Hematopoietic multipotent progenitor cell treated with erythropoietin and hydrocortisone succinate and interleukin-3 and kit ligand, for 4 days (in vitro differentiated cells): ENCODE data around the gene KCNT2.
"Not testable (repeated sequence)": the region's sequence is repeated elsewhere in the genome, so short reads cannot be mapped to it uniquely, and the experiment has no call there.

ENCODE experiments used
- DNase-seq: peaks from one replicate; pipeline ENCODE4 v3.0.0-alpha.2; 2015

KCNT2 gene

DNA sequence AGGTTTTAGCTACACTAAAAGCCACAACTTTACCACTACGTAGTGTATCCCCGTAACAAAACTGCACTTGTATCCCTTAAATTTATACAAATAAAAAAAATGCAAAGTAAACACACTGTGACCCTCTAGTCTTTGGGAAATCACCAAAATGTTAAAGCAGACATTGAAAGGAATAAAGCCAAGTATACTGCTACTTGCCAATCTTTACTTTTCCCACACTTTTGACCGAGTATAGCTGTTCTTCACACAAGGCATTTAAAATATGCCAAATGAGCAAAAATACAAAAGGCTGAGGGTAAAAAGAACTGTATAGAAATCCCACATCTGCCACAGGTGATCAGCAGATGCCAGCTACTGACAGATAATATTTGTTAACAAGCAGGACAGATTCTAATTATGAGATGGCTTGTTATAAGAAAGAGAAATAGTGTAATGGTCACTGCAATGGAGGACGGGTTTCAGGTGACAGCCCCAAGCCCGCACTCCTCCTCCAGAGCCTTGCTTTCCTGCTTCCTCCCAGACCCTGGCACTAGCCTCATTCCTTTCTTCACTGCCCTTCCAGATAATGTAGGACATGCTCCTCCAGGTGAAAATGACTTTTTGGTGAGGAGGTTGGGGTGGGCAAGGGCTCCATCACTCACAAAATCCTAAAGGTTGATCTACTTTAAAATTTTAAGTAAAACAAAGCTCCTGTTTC, 18.1 kb downstream of the KCNT2 start:
- DNase-seq: no peak

DNA sequence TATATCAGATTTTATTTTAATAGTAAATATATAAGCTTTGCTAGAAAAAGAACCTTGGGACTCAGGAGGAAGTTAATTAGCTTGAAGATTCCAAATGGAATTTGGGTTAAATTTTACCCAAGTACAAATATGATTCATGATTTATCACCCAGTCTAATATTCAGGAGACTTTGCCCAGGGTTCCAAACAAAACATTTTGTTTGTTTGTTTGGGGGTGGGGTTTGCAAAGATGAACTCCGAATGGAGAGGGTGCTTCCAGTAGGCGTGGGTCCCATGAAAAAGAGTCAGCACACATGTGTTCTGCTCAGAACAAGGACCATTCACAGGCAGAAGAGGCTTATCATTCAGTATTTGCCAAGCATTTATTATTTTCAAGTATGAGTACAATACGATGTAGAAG, 23.5 kb downstream of the KCNT2 start:
- no peak for DNase-seq

GRCh38 chr1:196577386-196577785, 30.9 kb downstream of the KCNT2 start:
- DNase-seq: no peak

DNA sequence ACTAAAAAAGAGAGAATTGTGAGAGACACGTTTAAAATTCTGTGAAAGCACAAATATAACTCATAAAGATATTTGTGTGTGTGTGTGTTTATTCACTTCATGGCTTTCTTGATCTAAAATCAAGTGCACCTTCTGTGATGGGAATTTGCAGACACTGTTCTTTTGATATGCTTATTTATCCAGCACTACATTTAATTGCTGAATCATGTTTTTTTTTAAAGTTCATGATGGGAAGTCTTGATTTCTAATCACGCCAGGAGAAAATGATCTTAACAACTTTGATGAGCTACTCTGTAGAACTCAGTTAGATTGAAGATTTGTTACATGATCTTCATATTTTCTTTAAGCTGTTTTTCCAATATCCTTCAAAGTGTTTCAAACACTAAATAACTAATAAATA, 35.0 kb downstream of the KCNT2 start:
- no peak for DNase-seq

GRCh38 chr1:196567238-196567637, 41.0 kb downstream of the KCNT2 start:
- no peak for DNase-seq

GRCh38 chr1:196563768-196564167, 44.5 kb downstream of the KCNT2 start:
- DNase-seq: no peak

GRCh38 chr1:196559314-196559713, 48.9 kb downstream of the KCNT2 start:
- no peak for DNase-seq

DNA sequence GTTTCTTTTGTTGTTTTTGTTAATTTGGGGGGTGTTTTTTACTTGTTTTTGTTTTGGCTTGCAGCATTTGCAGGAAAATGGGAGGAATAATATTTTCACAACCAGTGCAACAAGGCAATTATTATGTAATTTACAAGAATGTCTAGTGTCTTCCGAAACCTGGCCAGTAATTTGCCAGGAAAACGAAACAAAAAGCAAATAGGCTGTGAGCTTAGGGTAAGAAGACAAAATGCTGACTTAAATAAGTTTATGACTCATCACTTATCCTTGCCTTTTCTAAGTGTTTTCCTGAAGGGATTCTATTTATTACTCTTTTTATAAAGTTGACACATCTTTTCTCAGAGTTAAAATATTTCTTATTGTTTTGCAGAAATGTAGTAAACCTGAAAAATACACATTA, 49.8 kb downstream of the KCNT2 start:
- DNase-seq: no peak

DNA sequence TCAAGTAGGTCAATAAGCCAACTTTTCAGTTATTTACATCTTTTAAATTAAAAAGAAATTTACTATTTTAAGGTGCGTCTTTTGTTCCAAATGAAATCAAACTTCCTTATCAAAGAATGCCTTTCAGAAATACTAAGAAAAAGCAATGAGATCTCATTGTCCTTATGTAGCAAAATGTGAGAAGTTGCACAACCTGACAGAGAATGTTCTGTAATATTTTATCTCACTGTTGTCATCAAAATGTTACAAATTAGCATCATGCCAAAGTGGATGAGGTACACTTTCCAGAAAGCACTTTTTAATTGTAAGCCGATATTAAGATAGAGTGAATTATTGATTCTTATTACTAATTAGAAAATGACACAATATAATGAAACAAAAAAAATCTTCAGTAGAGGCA, 50.4 kb downstream of the KCNT2 start:
- no peak for DNase-seq

DNA sequence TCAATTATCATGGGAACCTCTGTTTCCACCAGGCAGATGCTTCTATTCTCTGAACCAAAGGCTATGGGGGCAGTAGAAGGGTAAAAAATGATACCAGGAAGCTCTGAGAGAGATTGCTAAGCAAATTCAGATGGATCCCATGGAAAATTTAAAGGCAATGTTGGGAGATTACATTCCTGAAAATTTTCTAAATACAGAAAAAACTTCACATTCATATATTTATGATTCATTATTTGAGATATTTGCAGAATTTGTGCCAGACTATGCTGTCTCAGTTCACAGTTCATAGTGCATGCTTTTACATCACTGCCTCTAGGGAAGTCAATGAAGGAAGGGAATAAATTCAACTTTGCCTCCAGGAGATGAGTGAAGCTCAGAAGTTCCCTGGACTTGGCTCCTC, 57.5 kb downstream of the KCNT2 start:
- no peak for DNase-seq

- DNase-seq: peak; percentile 23
These were observed 61.7 kb downstream of the KCNT2 start for GRCh38 chr1:196546272-196547111.

- no peak for DNase-seq
These were observed 63.0 kb downstream of the KCNT2 start for GRCh38 chr1:196545222-196545621.

DNA sequence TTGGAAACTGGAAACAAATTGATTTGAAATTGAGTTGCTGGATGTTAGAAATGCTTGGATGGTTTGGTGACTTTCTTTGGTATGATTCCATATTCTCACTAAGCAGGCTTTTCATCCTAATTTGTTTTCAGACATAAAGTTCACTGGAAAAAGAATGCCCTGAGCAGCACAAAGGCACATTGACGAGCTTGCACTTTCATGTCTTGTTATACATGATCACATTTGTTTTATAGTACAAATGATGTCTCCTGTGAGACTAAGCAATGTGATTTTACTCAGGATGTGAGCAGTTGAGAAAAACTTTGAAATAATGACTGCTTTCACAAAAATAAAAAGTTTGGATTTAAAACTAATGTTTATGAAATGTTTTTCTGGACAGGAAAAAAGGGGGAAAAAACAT, 63.6 kb downstream of the KCNT2 start:
- DNase-seq: no peak

GRCh38 chr1:196543833-196544232, 64.4 kb downstream of the KCNT2 start:
- DNase-seq: no peak

DNA sequence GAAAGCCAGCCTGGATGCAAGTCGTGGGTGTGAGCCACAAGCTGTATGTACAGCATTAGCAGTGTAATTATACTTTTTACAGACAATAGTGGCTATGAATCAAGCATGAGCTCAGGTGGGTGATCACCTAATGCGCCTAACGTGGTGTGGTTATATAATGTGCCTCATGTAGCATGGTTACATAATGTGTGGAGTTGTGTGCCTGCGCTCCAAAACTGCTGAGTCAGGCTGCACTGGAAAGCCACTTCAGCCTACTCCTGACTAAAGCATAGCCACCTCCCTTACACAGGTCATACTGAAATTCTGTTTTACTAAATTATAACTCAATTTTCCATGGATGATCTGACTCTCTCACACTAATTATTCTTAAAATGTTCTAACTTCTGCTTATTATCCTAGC, 69.8 kb downstream of the KCNT2 start:
- DNase-seq: peak; percentile 43

- peak; percentile 50 for DNase-seq
These were observed 72.5 kb downstream of the KCNT2 start for GRCh38 chr1:196535727-196536126.

GRCh38 chr1:196531737-196532524, 76.3 kb downstream of the KCNT2 start:
- peak; percentile 7 for DNase-seq

DNA sequence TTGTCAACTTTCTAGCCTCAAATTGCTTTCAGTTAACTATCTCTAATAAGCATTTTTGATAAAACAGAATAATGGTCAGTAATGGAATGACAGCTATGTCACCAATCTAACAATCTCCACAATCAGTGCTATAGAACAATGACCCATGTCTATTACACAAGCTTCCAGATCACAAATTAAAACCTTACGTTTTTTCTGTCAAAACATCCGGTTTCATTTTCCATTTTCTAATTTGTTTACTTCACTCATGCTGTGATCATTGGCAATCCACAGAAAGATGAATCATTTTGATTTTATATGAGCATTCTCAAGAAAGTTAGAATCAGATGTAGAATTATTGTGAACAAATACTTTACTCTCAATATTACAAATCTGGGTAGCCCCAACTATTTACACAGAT, 80.3 kb downstream of the KCNT2 start:
- DNase-seq: no peak

DNA sequence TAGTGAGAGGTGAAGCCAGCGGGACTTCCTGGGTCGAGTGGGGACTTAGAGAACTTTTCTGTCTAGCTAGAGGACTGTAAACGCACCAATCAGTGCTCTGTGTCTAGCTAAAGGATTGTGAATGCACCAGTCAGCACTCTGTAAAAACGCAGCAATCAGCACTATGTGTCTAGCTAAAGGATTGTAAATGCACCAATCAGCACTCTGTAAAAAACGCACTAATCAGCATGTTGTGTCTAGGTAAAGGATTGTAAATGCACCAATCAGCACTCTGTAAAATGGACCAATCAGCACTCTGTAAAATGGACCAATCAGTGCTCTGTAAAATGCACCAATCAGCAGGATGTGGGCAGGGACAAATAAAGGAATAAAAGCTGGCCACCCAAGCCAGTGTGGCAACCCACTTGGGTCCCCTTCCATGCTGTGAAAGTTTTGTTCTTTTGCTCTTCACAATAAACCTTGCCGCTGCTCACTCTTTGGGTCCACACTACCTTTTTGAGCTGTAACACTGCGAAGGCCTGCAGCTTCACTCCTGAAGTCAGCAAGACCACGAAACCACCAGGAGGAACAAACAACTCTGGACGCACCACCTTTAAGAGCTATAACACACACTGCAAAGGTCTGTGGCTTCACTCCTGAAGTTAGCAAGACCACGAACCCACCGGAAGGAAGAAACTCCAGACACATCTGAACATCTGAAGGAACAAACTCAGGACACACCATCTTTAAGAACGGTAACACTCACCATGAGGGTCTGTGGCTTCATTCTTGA, 85.5 kb downstream of the KCNT2 start:
- not testable (repeated sequence) for DNase-seq

- peak; percentile 72 for DNase-seq
These were observed 91.0 kb downstream of the KCNT2 start for GRCh38 chr1:196517193-196517592.

GRCh38 chr1:196516373-196516772, 91.9 kb downstream of the KCNT2 start:
- no peak for DNase-seq

GRCh38 chr1:196515904-196516303, 92.3 kb downstream of the KCNT2 start:
- DNase-seq: no peak

DNA sequence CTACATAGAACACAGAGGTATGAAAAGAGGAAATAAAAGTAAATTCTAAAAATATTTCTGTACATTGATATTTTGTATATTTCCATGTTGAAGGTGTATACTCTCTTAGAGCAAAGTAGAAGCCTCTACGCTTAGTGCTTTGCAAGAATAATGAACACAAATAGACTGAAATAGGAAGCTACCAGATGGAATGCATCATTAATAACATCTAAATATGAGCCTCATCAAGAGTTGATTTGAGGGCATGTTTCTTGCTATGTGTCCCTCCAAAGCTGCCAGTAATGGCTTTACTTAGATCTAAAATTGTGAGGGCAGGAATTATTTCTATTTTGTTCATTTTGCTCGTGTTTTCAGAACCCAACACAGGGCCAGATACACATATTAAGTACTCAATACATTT, 94.4 kb downstream of the KCNT2 start:
- DNase-seq: no peak
